DOHH2 (cell line): Measurements from ENCODE around the gene CDC25C.

Experiments
- EZH2phosphoT487 ChIP-seq: fragments of 200-600 bp; sonication (generic); IDR thresholded peaks from 2 replicates; pipeline ENCODE4 v1.6.1; 2017; ENCODE audit warnings: borderline replicate concordance, mild to moderate bottlenecking, antibody characterized with exemption, low read length, moderate library complexity, mixed read lengths
- TF ChIP-seq, protein P1 (sequence below): fragments of 200-600 bp; sonication (generic); IDR thresholded peaks from one replicate; pipeline ENCODE4 v1.5.1; 2014; ENCODE audit warnings: antibody characterized with exemption, mild to moderate bottlenecking, low read depth, low read length; ENCODE audit not compliant: poor library complexity, severe bottlenecking

DNA sequence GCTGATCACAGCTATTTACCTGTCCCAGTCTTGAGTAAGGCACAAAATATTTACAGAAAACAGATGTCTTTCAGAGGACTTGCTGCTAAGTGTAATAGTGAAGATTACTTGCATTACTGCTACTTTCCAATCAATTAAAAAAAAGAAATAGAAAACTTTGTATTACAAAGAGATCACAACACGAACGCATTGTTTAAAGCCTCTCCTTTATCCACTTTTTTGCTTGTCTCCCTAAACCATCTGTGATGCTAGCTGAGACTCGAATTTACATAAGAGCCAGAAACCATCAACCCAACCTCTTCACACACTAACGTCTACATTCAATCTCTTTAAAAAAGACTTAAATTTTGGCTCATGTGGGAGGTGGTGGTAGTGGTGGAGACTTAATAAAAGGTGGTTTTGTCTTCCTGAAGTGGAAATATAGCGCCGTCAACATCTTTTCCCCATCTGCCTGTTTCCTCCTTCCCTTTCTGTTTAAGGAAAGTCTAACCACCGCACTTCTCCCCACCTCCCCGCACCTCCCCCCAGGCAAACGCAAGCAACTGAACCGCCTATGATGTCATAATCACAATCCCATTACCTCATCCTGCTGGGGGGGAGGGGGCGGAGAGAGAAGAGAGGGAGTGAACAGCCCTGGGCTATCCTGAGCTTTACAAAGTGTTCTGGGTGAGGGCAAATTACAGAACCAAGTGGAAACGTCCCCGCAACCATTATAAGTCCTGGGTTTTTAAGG, 5.5 kb upstream of the CDC25C start:
- no peak for TF ChIP-seq EZH2phosphoT487
- TF ChIP-seq, protein P1, sequence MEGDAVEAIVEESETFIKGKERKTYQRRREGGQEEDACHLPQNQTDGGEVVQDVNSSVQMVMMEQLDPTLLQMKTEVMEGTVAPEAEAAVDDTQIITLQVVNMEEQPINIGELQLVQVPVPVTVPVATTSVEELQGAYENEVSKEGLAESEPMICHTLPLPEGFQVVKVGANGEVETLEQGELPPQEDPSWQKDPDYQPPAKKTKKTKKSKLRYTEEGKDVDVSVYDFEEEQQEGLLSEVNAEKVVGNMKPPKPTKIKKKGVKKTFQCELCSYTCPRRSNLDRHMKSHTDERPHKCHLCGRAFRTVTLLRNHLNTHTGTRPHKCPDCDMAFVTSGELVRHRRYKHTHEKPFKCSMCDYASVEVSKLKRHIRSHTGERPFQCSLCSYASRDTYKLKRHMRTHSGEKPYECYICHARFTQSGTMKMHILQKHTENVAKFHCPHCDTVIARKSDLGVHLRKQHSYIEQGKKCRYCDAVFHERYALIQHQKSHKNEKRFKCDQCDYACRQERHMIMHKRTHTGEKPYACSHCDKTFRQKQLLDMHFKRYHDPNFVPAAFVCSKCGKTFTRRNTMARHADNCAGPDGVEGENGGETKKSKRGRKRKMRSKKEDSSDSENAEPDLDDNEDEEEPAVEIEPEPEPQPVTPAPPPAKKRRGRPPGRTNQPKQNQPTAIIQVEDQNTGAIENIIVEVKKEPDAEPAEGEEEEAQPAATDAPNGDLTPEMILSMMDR: no peak
